Cardiac septum (tissue), 1 donor: ENCODE results near the gene GNG7. TPM values are rescaled to one million over a fixed set of nuclear protein-coding genes. Genes with fewer than 3 reads are reported as not detected.
"Not testable (repeated sequence)": the region's sequence is repeated elsewhere in the genome, so short reads cannot be mapped to it uniquely, and the experiment has no call there.

Experiments
- DNase-seq: peaks from one replicate; pipeline ENCODE4 v3.0.0-alpha.2; 2020; ENCODE audit warnings: low spot score
- intact Hi-C: fragments of 100-400 bp; cut with DNase I; formaldehyde crosslinking; loops from one replicate; pipeline ENCODE4 v1.14.0; 2022
- total RNA-seq: library from RNA; stranded (reverse); fragmentation: NEBNext Ultra II Directional; extraction: Animal tissue kit (Norgen Biotek cat#: 25700); gene quantifications from one replicate; pipeline ENCODE4 v1.2.1, GENCODE V29; 2021
- donor health status: DM: no; HTN: no; CAD: no.

The GNG7 gene
- total RNA-seq, 1 donor from 2014 or later = 30.9 TPM

DNA sequence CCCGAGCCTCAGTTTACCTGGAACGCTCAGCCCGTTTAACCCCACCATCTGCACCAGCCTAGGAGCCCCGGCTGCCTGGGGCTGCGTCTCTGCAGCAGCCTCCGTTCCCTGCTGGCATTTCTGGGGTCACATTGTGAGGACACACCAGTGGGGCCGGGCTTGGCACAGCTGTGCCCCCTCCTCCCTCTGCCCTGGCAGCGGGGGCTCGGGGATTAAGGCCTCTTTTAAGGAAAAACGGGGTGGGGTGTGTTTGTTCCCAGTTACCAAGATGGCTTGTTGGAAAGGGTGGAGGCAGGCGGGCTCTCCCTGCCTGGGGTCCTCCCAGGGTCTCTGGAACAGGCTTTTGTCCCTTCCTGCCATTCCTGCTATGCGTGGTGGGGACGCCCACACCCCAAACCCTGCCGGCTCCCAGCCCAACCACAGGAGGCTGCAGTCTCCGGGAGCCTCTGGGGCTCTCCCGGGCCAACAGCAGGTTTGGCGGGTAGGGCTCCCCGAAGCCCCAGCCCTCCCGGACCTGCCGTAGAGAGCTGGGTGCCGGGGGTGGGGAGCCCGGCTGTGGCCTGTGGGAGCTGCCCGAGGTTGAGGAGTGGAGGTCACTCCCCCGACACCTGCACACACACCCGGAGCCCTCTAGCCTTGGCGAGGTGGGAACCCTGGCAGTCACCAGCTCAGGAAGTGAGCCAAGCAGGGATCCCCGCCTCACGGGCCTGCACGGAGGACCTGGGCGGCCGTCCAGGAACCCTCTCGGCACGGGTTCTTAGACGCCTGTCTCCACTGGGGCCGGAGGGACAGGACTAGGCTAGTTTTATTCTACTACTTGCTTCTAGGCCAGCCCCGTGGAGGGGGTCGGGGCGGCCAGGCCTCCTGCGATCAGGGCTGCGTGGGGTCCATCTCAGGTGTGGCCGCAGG, 189.7 kb downstream of the GNG7 start:
- intact Hi-C loops = no loop called here
- DNase-seq = no peak

DNA sequence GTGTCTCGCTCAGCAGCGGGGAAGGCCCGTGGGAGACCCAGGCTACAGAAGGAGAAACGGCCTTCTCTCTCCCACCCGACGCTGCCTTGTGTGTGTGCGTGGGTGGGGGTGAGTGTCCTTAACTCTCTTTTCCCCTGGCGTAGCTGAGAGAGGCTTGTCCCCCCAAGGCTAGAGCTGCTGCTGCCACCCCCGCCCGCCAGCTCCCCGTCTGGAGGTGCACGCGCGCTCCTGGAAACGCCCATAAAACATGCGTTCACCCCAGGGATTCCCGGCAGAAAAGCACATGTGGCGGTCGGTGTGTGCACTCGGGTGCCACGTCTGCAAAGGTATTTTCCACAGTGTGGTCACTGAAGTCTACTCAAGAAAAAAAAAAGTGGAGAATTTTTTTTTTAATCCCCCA, 190.5 kb downstream of the GNG7 start:
- intact Hi-C loops = no loop called here
- DNase-seq = no peak

DNA sequence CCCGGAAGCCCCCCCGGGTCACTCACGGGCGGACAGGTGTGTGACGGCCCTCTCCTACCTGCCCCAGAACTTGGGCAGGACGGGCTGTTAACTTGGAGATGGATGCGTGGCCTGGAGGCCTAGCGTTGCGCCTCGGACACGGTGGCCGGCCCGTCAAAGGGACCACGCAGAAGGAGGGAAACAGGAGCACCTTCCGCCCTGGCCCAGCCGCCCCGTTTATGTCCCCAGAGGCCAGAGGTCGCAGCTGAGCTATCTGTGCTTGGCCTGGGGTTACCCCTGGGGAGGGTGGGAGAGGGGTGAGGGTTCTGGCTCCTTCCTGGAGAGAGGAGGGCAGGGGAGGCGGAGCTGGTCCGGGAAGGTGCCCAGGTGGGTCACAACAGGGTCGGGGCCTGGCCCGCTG, 190.9 kb downstream of the GNG7 start:
- intact Hi-C loops = no loop called here
- DNase-seq = no peak

DNA sequence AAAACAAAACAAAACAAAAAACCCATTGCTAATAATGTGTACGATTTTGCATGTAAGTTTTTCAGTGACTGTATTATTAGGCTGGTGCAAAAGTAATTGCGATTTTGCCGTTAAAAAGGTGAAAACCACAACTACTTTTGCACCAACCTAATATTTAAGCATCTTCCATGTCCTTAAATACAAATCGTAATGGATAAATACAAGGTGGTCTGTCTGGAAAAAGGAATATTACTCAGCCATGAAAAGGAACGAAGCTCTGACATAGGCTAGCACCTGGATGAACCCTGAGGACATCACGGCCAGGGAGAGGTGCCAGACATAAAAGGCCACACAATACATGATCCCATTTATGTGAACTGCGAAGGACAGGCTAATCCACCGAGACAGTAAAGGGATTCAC, 193.4 kb downstream of the GNG7 start:
- intact Hi-C loops = no loop called here
- DNase-seq = no peak

DNA sequence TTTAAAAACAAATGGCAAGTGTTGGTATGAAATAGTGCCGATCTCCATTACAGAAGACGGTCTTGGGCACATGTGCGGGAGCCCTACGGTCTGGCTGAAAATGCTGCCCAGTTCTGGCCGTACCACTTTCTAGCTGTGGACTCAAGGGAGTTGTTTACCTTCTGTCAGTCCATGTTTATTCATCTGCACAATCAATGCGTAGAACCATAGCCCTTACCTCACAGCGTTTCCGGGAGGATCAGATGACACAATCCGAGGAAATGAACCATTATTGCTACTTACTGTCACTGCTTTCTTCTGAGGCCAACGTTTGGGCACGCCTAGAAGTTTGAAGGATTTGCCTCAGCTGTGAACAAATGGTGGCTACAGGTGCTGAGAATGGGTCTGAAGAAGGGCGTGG, 195.4 kb downstream of the GNG7 start:
- intact Hi-C loops = no loop called here
- no peak for DNase-seq

DNA sequence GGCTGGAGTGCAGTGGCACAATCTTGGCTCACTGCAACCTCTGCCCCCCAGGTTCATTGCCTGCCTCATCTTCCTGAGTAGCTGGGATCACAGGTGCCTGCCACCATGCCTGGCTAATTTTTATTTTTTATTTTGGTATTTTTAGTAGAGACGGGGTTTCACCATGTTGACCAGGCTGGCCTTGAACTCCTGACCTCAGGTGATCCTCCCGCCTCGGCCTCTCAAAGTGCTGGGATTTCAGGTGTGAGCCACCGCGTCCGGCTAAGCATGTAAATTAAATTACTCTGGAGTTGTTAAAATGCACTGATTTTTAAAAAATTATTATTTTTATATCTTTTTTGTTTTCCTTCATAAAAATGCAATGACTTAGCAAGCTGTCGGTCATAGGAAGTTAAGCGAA, 195.8 kb downstream of the GNG7 start:
- intact Hi-C loops, DNase-seq: not testable (repeated sequence)

DNA sequence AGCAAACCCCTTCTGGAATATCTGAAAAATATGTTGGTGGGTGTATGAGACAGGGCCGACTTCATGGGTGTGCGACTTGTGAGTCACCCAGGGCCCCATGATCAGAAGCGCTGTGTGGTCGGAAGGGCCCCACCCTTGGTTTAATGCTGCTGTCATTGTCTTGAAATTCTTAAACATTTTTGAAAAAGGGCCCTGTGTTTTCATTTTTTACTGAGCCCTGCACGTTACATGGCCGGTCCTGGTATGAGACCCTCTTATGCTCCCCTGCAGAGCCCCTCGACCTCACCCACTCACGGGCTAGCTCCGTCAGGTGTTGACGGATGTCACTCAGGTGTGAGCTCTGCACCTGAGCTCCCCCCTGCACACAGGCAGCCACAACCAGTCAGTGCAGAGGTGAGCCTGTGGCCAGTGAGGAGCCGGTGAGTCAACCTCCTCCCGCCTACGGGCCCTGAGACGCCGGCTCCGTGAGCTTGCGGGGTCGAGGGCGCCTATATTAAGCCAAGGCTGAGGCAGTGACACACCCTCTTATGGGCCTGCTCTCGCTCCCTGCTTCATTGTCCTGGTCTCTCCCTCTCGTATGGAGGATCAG, 198.9 kb downstream of the GNG7 start:
- no peak for DNase-seq
- intact Hi-C loops = no loop called here

DNA sequence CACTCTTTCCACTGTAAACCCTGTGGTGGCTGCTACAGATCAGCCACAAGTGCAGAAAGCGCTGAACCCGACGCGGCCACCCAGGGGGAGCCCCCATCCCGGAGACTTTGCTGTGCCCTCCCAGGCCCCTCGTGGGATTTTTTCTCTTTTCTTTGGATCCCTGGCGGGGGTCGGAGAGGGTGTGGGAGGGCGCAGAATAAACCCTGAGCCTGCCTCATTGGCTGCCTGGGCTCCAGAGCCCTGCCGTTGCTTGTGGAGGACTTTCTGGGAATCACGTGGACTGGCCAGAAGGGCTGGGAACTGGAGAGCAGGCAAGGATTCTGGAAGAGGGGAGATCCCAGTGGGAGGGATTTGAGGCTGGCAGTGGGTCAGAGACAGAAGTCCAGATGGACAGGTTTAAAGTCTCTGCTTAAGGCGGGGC, 201.6 kb downstream of the GNG7 start:
- no peak for DNase-seq
- intact Hi-C loops = no loop called here

DNA sequence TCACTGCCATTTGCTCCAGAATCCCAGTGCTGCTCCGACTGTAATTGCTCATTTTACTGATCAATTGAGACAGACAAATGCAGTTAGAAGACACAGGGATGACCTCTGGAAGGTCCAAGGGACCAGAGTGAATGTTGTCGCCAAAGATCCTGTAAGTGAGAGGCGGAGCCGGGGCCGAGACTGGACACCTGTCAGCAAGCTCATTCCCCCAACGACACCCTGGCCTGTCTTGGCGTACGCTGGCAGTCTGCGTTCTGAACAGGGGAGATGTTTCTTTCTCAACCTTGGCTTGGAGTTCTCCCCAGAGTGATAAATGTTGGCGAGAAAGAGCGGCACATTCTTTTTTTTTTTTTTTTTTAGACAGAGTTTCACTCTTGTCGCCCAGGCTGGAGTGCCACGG, 202.3 kb downstream of the GNG7 start:
- intact Hi-C loops = no loop called here
- no peak for DNase-seq

DNA sequence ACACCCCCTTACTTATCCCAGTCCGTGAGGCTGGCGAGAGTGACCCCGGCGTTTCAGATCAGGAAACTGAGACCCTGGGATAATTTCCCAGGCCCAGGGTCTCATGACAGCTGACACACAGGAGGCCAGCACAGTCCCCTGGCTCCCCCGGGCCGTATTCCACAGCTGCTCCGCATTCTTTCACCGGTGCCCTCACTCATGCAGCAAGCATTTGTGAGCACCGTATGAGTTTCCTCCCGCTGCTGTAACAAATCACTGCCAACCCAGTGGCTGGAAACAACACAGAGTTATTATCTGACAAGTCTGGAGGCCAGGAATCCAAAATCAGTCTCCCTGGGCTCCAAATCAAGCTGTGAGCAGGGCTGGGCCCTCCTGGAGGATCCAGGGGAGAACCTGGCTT, 205.3 kb downstream of the GNG7 start:
- DNase-seq = no peak
- intact Hi-C loops = no loop called here

DNA sequence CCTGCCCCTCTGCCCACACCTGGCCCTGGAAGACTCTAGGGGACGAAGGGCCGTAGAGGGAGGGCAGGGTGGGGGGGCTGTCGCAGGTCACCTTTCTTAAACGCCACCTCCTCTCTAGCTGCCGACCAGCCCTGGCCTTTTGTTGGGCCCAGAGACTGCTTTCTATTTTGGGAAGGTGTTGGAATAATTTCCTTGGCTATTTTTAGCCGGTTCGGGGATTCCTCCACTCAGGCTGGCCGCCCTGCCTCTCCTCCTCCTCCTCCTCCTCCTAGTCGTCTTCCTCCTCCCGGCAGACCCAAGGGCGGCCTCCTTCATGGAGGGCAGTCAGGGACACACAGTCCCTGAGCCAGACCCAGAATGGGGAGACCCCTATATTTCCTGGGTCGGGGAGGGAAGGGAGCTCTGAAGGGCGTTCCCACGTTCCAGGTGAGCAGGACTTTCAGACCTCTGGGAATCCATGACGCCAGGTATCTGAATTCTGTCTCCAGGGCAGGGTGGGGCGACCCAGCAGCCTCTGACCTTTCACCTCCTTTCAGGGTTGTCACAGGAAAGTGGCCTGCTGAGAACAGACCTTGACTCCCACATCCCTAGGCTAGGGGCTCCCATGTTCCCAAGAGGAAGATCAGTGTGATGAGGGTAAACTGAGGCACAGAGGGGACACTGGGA, 206.7 kb downstream of the GNG7 start:
- DNase-seq = peak; percentile 84
- intact Hi-C loops = loop anchor here (1.0 to 2.0 kb wide), 2 partner anchors 19 to 45 kb away; partner anchors contain the start of gene GADD45B

DNA sequence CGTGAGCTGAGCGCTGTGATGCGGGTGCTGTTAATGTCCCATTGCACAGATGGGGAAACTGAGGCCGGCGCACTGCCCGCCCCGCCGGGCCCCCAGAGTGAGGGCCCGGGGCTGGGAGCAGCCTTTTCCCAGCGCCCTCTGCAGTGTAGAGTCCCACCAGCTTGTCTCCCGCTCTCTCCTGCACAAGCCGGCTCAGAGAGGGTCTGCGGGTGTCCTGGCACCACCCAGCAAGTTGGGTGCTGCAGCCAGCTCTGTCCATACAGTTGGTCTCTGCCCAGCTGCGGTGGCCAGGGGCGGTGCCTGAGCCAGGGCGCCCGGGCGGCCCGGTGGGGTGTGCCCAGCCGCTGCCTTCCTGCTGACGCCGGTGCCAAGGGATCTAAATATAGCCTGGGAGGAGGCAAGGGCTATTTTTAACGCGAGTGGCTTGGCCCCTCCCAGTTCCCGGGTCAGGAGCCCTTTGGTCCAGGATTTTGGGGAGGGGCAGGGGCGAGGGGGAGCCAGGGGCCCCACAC, 207.3 kb downstream of the GNG7 start:
- intact Hi-C loops = loop anchor here (1.0 to 2.0 kb wide), 2 partner anchors 18 to 45 kb away; partner anchors contain the start of gene GADD45B
- peak; percentile 92 for DNase-seq

DNA sequence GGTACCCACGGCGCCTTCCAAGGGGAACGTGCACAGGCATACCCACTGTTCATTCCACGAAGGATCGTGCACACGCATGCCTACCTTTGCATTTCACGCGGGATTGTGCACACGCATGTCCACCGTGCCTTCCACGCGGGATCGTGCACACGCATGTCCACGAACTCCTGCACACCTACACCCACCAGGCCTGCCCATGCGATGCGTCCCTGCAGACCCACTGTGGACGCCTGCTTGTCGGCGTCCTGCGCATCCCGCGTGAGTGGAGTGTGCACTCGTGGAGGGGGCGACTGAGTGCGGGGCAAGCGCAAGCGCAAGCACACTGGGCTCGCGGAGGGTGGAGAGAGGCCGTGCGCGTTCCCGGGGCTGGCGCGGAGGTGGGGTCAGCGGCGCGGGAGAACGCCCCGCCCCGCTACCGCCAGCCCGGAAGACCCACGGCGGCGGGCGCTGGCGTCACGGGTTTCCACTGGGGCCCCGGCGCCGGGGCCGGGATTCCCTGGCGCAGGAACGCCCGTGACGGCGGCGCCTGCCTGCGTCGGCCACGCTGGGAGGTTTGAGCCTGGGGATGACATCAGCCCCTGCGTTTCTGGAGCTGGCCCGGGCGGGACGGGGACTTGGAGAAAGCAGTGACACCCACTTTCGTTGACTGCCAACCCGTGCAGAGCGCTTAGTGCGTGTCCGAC, 207.9 kb downstream of the GNG7 start:
- intact Hi-C loops = loop anchor here (1.0 to 2.0 kb wide), 2 partner anchors 18 to 46 kb away; partner anchors contain the start of gene GADD45B
- peak; percentile 90 for DNase-seq

DNA sequence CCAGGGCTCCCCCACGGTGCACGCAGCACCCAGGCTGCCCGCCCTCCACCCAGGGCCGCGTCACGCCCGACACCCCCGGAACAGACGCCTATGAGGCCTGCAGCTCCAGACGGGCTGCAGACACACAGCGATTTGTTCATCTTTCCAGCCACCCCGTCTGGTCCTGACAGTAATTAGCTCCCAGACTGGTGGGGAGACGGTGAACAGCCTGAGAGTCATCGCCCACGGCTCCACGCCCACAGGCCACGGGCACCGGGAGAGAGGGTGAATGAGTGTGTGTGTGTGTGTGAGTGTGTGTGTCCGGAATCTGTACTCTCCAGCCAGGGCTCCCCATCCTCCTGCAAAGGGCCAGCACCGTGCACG, 208.4 kb downstream of the GNG7 start:
- intact Hi-C loops = loop anchor here (2.0 kb wide), 1 partner anchor 17 kb away; the partner anchor contains the start of gene GADD45B
- DNase-seq = no peak

DNA sequence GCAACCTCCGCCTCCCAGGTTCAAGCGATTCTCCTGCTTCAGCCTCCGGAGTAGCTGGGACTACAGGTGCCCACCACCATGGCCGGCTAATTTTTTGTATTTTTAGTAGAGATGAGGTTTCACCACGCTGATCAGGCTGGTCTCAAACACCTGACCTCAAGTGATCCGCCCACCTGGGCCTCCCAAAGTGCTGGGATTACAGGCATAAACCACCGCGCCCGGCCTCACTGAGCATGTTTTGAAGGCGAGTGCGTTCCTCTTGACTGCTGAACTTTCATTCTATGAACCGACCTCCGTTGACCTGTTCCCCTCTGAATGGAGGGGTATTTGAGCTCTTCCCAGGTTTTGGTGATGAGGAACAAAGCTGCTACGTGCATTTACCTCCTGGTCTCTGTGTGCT, 209.0 kb downstream of the GNG7 start:
- DNase-seq, intact Hi-C loops: not testable (repeated sequence)

DNA sequence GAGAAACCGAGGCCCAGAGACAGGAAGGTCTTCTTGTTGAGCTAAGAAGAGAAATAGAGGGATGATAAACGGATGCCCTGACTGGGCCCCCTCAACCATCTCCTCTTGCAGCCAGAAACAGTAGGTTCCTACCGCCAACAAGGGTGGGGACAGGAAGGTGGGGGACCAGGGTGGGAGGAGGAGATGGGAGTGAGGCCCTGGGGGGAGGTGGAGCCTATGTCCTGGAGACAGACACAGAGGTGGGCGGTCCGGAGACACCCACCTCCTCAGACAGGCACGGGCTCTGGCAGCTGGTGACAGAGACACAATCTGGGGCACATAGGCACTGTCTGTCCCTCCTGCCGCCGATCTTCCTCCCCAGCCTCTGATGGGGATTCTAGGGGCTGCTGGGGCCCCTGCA, 209.6 kb downstream of the GNG7 start:
- no peak for DNase-seq
- intact Hi-C loops = no loop called here

DNA sequence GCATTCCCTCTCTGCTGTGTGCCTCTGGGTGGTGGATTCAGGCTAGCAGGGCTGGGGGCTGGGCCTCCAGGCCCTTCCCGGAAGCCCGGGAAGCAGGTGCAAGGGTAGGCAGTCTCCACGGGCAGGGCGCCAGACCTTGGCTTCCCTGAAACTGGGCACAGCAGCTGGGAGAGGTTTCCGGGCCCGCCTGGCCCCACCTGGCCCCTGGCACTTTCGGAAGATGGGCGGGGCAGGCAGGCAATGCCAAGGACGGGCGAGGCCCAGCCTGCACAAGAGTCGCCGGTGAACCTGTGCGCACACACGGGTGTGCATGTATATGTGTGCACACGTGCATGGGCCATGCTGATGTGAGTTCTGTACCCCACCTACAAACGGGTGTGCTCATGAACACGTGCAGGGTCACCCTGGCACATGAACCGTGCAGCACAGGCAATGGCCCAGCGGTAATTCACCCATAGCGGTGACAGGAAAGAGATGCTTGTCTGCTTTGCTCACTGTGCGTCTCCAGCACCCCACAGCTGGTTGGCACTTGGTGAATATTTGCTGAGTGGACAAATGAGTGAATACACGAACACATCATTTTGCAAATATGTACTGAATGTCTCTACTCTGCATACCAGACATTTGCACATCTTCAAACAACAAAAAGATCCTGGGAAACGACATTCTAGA, 211.2 kb downstream of the GNG7 start:
- no peak for DNase-seq
- intact Hi-C loops = no loop called here

DNA sequence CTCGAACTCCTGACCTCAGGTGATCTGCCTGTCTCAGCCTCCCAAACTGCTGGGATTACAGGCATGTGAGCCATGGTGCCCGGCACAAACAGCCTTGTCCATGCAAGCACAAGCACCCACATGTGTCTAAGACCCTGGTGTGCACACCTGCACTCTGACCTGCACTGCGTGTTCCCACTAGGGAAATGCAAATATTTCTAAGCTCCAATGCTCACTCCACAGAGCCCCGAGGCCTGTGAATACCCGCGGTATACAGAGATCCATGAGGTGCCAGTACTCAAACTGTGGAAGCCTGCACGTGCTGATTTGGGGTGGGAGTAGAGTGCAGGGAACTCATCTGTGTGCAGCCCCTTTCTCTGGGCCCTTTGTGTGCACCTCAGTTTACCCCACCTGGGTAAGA, 211.8 kb downstream of the GNG7 start:
- intact Hi-C loops = no loop called here
- no peak for DNase-seq
